NCI-H2171 (cell line): ENCODE data around the gene CFAP97.
"Not testable (repeated sequence)": the region's sequence is repeated elsewhere in the genome, so short reads cannot be mapped to it uniquely, and the experiment has no call there.

Experiments
- DNase-seq: peaks from one replicate; lab custom pipeline; 2025; lab: John Stamatoyannopoulos, UW

Gene CFAP97

DNA sequence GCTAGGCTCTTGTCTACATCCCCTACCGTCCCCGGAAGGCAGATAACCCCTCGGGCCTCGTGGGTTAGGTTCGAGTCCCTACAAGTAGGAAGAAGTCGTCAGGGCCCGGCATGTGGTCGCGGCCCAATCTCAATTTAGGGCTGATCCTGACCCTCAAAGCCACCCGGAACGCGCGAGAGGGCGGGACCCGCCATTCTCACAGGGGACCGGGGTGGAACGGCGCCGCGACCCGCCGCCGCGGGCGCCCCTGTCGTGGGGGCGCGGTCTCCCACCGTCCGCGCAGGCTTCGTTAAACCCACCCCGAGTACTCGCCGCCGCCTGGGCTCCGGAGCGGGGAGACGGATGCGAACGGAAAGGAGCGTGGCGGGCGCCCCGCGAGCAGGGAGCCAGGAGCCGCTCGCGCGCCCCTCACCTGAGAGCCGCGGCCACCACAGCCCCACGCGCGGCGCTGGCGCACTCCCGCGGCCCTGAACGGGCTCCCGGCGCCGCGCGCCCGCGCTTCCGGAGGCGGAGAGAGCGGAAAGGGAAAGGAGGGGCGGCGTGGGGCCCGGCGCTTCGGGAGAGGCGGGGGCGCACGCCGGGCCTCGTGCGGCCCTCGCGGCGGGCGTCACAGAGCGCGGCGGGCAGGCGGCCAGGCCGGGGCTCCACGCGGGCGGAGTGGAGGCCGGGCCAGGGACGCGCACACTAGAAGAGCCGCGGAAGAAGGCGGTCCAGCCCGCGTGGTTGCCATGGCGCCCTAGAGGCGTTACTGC is at the start of gene CFAP97:
CFAP97 (minus strand) TSS at position 515 of the 752 bp plus-strand sequence. CDS start 12,804 bp downstream, outside the sequence.
- DNase-seq, result peak; percentile 34

DNA sequence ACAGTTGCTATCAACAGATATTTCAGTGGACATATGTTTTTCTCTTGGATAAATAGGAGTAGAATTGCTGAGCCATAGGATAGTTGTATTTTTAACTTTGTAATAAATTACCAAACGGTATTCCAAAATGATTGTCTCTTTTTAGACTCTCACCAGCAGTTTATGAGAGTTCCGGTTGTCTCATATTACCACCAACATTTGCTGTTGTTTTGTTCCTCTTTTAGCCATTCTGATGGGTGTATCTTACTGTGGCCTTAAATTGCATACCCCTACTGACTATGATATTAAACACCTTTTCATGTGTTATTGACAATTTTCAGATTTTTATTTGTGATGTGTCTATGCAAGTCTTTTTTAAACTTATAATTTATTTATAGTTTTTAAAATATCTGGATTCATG is 45.3 kb upstream of the CFAP97 start:
- no peak for DNase-seq

DNA sequence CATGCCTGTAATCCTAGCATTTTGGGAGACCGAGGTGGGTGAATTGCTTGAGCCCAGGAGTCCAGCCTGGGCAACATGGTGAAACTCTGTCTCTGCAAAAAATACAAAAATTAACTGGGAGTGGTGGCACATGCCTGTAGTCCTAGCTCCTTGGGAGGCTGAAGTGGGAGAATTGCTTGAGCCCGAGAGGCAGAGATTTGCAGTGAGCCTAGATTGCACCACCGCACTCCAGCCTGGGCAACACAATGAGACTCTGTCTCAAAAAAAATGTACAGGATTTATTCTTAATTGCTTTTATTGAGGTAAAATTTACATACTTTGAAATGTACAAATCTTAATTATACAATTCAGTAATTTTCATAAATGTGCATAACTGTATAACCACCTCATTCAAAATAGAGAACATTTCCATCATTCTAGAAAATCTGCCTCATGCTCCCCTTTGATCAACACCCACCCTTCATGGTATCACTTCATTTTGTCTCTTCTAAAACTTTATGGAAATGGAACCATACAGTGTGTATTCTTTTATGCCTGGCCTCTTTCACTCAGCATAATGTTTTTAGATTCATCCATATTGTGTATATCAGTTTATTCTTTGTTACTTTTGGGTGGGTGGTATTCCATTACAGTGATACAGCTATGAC is 44.7 kb upstream of the CFAP97 start:
- DNase-seq, result no peak

DNA sequence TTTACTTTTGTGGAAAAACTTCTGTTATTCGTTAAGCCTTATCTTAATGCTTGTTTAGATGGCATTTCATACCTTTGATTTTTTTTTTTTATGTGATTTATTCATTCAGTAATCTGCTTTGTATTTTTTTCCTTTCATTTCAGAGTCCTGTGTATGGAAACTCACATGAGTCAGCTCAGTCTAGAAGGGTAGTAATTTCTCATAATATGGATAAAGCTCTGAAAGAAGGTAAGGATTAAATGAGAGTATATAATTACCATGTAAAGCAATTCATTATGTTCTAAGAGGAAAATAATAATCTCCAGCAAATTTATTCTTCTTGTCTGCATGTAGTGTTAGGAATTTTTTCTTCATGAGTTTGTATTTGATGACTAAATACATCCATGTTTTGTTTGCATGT is 43.4 kb upstream of the CFAP97 start:
- no peak for DNase-seq

DNA sequence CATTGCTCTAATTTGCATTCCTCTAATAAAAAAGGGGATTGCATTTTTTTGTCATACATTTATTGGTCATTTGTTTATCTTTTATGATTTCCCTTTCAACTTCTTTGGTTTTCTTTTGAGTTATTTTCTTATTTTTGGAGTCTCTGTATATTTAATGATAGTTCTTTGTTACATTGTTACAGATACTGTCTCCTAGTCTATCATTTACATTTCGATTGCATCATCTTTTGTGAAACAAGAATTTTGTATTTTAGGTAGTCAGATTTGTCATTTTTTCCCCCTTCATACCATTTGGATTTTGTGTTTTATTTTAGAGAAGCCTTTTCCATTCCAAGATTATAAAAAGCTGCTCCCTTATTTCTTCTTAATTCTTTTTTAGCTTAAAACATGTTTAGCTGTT is 42.7 kb upstream of the CFAP97 start:
- no peak for DNase-seq

DNA sequence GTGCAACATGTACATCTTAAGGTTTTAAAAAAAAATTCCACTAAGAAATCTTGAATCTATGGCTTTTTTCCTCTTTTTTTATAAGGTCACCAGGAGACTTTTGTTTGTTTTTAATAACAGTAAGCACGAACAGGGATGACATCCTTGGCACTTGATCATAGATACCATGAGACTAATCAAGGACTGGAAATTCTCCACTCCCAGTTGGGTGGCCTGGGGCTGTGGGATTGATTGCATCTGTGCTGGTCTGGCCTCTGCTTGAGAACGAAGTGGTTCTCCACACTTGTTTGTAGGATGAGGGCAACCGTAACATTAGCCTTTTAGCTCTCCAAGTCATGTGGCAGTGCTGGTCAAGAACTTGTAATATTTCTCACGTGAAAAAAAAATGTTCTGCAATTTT is 41.0 kb upstream of the CFAP97 start:
- no peak for DNase-seq

DNA sequence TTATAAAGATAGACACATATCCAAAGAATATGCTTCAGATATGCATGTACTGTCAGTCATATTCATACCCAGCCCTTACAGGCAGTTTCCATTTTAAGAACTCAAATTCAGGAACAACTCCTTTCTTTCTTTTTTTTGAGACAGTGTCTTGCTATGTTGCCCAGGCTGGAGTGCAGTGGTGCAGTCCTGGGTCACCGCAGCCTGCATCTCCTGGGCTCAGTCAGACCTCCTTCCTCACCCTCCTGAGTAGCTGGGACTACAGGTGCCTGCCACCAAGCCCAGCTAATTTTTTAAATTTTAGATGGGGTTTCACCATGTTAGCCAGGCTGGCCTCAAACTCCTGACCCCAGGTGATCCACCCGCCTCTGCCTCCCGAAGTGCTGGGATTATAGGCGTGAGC is 40.1 kb upstream of the CFAP97 start:
- DNase-seq, result no peak

DNA sequence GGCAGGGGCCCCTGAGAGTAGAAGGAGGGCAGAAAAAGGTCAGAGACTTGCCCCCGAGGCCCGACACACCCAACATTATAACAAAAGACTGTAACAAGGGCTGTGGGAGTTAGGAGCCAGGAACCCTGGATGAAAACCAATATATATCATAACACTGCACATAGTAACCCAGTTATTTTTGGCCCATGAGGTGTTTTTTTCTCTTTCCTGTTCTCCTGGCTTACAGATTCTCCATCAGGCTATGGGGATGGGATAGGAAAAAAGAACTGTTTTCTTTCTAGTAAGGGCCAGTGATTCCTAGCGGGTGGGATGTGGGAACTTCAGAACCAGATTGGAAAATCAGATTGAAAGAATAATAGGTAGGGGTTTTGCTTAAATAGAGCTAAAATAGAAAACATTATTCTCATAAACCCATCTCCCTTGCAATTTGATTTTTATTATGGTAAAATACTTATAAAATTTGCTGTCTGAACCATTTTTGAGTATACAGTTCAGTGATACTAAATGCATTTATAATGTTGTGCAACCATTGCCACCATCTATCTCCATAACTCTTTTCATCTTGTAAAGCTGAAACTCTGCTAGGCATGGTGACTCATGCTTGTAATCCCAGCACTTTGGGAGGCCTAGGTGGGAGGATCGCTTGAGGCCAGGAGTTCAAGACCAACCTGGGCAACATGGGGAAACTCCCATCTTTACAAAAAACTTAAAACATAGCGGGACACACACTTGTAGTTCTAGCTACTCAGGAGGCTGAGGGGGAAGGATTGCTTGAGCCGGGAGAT is 39.1 kb upstream of the CFAP97 start:
- no peak for DNase-seq

DNA sequence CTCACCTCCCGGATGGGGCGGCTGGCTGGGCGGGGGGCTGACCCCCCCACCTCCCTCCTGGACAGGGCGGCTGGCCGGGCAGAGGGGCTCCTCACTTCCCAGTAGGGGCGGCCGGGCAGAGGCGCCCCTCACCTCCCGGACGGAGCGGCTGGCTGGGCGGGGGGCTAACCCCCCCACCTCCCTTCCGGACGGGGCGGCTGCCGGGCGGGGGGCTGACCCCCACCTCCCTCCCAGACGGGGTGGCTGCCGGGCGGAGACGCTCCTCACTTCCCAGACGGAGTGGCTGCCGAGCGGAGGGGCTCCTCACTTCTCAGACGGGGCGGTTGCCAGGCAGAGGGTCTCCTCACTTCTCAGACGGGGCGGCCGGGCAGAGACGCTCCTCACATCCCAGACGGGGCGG is 36.7 kb upstream of the CFAP97 start:
- DNase-seq, result not testable (repeated sequence)

DNA sequence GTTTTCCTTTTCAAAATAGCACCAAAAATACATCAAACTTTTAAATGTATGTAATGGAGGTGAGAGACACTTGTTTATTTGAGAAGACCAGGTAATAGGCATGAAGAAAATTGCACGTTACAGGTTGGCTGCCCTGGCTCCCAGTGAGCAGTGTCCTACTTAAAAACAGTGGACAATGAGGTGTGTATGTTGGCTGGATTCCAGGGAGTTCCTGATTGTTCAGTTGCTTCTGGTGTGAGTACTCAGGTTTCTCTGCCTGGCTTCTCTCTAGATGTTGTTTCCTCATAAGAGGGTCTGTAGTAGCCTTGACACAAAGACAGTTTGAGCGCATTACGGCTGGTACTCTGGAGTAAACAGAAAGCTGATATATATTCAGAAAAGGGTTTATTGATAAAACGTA is 35.0 kb upstream of the CFAP97 start:
- no peak for DNase-seq

DNA sequence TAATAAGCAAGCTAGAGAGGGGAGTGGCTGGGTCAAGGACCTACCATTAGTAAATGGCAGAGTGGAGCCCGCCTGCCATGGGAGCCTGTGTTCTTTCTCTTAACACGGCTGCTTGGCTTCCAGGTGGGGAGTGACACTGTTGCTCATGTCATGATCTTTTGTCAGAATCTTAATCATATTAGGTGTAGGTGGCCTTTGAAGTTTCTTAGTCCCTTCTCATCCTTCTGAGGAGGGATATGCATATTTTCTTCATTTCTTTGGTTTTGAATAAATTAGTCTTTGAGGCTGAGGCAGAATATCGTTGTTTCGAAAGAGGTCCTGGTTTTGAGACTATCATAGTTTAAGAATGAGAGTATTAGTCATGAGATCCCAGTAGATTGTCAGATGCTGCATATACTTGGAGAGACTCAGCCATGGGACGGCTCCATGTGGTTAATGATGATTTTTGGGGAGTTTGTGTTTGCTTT is 34.4 kb upstream of the CFAP97 start:
- no peak for DNase-seq

DNA sequence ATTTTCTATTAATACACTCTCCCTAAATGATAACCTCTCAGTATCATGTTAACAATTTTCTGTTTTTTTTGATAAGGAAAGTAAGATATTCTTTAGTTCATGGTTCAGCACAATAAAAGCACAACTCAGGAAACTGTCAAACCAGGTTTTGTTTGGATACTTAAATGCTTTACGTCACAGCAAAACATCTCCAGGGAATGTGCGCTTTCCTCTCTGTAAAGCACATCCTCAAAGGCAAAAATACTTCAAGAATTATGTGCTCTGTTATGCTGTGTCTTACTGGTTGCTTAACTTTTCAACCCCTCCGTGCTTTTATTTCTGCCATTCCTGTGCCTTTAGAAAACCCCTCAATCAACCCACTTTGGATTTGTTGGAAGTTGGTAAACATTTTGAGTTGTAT is 33.4 kb upstream of the CFAP97 start:
- DNase-seq, result no peak

DNA sequence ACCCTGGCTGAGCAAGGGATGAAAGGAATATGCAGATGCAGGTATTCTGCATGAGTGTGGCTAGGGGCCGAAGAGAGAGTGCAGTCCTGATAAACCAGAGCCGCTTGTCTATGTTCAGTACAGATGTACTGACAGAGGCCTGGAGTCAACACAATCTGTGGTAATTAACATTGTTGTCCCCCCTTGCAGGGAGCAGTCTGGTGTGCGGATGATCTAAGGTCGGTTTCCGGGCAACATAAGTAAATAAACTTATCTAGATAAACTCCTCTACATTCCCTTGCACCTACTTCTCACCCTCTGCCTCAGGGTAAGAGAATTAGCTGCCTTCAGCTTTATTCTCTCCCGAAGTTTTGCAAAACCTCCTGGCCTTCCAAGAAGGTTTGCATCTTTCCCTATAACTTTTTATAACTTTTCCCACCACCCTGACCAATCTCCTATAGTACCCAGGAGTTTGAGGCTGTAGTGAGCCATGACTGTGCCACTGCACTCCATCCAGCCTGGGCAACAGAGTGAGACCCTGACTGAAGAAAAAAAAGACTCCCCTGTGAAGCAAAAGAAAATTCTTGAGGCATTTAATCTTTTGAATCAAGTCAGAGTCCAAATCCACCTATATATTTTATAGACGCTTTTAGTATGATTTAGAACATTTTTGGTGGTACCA is 32.2 kb upstream of the CFAP97 start:
- DNase-seq, result no peak

DNA sequence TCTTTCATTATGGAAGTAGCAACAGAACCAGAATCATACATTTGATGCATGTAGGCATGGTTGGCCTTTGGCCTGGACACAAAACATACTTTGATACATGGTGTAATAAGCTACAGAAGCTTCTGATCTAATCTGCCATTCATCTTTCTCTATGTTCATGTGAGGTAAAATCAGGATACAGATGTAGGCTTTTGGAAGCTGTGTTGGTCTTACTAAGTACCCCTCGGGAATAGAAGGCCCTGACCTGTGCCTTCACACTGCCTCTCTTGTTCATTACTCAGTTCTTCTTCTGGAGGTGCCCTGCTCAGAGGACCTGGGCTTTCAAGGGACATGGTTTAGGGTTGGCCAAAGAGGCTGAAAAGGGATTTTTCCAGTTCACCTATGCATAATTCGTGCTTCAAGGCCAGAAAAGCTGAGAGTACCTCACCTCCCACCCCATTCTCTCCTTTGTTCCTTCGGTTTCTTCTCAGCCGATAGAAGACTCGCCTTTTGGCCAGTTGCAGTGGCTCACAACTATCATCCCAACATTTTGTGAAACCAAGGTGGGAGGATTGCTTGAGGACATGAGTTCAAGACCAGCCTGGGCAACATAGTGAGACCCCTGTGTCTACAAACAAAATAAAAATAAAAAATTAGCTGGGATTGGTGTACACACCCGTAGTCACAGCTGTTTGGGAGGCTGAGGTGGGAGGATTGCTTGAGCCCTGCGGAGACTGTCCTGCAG is 31.5 kb upstream of the CFAP97 start:
- no peak for DNase-seq

DNA sequence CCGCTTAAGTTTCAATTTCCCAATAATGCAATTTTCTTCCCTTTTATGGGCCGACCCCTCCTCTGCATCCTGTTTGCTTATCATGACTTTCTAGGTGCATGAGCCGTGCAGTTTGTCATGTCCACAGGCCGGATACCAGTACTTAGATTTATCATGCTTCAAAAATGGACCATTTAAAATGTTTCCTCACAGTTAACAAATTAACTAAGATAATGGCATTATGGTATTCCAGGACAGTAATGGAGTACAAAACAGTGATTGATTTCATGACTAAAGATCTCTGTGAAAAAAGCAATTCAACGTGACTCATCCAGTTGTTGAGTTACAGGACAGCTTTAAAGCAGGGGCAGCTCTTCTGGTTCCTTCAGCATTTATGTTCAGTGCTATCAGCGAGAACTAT is 28.6 kb upstream of the CFAP97 start:
- DNase-seq, result no peak

DNA sequence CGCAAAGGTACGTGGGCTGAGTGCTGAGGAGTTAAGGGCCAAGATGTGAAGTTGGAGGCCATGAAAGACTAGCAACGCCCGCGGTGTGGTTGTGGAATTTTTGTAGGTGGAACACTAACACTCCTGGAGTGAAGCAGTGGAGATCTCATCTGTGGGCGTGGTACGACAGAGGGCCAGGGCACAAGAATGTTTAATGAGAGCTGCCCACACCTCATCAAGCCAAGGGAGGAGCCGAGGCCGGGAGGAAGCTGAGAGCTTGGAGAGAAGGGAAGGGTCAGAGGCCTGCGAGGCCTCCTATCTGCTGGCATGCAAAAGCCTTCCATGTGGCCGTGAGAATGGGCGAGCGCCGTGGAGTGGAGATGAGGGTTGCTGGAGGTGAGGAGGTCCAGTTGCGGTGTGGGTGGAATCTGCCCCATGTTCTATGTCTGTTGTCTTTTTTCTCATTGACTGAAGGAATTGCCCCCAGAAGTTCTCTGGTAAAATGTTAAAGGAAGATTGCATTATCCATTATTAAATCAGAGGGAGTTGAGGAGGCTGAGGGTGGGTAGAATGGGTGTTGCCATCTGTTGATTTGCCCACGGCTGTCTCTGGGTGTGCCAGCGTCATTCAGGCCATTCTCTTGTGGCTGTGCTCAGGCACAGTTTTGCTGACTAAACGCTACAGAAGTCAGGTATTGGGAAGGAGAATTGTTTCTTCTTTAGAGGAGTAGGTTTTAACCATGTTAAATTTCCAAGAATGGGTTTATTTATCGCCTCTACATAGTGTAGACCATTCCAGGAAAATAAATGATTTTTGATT is 25.4 kb upstream of the CFAP97 start:
- no peak for DNase-seq

DNA sequence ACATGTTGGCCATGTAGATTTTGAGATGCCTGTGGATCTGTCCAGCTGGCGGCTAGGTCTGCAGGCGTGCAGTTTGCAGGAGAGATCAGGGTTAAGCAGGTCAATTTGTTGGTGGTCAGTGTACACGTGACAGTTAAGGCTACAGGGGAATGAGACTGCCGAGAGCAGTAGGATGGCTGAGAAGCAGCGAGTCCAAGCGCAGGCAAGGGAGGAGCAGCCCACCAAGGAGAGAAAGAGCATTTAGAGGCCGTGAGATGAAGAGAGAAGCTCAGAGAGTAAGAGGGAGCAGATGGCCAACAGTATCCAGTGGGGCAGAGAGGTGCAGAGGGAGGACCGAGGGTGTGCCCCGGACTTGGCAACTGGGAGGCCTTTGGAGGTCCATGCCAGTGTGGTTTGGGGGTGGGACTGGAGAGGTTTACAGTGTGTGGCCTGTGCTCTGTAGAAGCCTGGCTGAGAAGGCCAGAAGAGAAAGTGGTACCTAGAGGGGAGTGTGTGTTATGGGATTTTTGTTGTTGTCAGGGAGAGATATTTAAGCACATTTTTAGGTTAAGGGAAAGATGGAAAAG is 24.0 kb upstream of the CFAP97 start:
- DNase-seq, result no peak

DNA sequence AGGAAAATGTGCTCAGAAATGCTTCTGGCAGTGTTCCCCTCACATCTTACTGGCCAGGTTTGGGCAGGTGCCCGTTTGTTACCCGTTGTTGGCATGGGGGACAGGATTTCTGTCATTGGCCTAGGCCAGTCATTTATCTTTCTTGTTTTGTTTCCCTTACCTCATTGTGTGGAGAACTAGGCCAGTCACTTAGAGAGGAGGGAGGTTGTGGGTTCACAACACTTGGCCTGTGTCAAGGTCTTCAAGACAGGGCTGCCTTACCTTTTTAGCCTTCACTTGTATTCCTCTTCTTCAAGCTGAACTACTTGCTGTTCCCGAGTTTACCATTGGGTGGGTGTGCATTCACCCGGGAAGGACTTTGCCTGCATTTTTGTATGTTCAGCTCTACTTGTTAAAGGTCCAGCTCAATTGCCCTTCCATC is 23.3 kb upstream of the CFAP97 start:
- no peak for DNase-seq

DNA sequence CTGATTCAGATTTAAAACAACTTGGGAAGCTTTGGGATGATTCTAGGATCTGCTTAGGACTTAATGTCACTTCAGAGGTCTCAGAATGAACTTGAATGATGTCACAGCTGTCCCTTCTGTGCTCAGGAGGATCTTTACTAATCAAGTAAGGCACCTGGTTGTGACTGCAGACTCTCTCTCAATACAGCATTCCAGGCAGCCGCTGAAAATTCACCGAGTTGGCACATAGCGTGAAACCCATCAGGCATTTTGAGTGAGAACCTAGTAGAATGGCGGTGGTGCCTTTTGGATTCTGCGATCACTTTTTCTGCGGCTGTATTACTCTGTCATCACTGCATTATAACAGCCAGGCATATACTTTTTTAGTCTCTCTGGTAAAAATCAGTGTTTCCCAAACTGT is 22.1 kb upstream of the CFAP97 start:
- no peak for DNase-seq

DNA sequence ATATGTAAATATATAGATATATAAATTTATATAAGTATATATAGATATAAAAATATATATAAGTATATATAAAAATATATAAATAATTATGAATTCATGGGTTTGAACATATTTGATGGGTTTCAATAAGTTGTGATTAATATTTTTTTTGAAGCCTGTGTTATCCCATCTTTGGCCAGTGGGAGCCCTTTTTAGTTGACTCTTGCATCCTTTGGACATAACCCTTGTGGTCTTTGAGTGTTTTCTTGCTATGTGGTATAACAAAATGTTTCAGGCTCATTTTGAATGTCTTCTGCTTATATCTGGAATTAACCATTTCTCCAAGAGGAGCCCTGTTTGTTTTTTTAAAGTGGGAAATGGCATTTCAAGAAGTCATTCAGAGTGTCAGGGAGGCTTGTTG is 20.8 kb upstream of the CFAP97 start:
- DNase-seq, result no peak

DNA sequence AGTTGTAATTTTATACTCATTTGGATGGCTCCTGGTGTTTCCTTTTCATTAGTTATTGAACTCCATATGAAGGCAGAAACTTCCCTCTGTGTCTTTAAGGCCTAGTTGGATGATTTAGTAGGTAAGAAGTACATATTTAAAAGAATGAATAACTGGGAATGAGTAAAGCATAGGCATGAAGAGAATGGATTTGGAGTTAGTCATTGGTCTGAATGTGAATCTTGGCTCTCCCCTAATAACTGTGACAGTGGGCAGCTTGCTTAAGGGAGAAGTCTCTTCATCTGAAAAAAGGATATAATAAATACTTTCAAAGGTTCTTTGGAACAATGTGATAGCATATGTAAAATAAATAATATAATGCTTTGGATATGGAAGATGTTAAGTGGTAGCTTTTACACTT is 18.8 kb upstream of the CFAP97 start:
- DNase-seq, result no peak
